ENCODE data around the gene NTN1.

DNA sequence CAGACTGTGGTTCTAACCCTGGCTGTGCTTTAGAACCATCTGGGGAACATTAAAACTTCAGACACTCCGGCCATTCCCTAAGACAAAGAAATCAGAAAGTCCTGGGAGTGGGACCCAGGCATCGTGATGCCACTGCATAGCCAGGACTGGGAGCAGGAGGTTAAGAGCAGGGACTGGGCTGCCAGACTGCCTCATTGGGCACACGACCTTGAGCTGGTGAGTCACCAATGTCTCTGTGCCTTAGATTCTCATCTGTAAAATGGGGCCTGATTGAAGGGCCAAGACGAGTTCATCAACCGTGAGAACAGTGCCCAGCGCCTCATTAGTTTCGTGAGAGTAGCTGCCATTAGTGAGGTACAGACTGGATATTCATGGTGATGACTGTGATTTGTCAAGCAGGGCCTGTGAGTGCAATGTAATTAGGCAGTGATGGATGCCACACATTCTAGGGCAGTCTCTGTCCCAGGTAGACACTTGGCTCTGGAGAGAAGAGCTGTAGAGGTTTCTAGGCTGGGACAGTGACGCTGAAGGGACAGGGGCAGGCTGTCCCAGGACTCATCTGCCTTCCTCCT lies 196.8 kb downstream of the NTN1 start:
- TF ChIP-seq, protein P1, sequence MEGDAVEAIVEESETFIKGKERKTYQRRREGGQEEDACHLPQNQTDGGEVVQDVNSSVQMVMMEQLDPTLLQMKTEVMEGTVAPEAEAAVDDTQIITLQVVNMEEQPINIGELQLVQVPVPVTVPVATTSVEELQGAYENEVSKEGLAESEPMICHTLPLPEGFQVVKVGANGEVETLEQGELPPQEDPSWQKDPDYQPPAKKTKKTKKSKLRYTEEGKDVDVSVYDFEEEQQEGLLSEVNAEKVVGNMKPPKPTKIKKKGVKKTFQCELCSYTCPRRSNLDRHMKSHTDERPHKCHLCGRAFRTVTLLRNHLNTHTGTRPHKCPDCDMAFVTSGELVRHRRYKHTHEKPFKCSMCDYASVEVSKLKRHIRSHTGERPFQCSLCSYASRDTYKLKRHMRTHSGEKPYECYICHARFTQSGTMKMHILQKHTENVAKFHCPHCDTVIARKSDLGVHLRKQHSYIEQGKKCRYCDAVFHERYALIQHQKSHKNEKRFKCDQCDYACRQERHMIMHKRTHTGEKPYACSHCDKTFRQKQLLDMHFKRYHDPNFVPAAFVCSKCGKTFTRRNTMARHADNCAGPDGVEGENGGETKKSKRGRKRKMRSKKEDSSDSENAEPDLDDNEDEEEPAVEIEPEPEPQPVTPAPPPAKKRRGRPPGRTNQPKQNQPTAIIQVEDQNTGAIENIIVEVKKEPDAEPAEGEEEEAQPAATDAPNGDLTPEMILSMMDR (IDR thresholded peaks at IDR 0.05; ENCODE audit: low read depth, low read length) = no peak
- no peak for TF ChIP-seq EZH2phosphoT487 (IDR thresholded peaks at IDR 0.05; ENCODE audit: low read depth)

Data from OCI-LY3 (cell line).